DMS79 (cell line): ENCODE results near the gene STPG1.

Experiments used
- DNase-seq: peaks from one replicate; lab custom pipeline; 2025; lab: John Stamatoyannopoulos, UW

STPG1 gene

GRCh38 chr1:24369801-24370200 lies 43.8 kb downstream of the STPG1 start:
- DNase-seq: no peak

- no peak for DNase-seq
Measured at GRCh38 chr1:24369199-24369598, 44.4 kb downstream of the STPG1 start.

- DNase-seq: no peak
Measured at GRCh38 chr1:24366707-24367106, 46.9 kb downstream of the STPG1 start.

GRCh38 chr1:24364975-24365678 lies 48.5 kb downstream of the STPG1 start:
- no peak for DNase-seq

GRCh38 chr1:24364605-24364974 lies 49.0 kb downstream of the STPG1 start:
- no peak for DNase-seq

GRCh38 chr1:24363994-24364393 lies 49.6 kb downstream of the STPG1 start:
- no peak for DNase-seq

- DNase-seq: no peak
Measured at GRCh38 chr1:24362982-24363614, 50.5 kb downstream of the STPG1 start.

- DNase-seq: no peak
Measured at GRCh38 chr1:24362396-24362795, 51.2 kb downstream of the STPG1 start.

- DNase-seq: no peak
Measured at GRCh38 chr1:24361811-24362210, 51.8 kb downstream of the STPG1 start.

- DNase-seq: no peak
Measured at GRCh38 chr1:24360681-24361080, 52.9 kb downstream of the STPG1 start.

- no peak for DNase-seq
Measured at GRCh38 chr1:24357038-24357437, 56.5 kb downstream of the STPG1 start.

- no peak for DNase-seq
Measured at GRCh38 chr1:24355466-24355865, 58.1 kb downstream of the STPG1 start.

GRCh38 chr1:24353292-24353891 lies 60.2 kb downstream of the STPG1 start:
- no peak for DNase-seq

GRCh38 chr1:24351918-24352627 lies 61.5 kb downstream of the STPG1 start:
- no peak for DNase-seq

GRCh38 chr1:24351247-24351646 lies 62.3 kb downstream of the STPG1 start:
- no peak for DNase-seq

GRCh38 chr1:24349891-24350290 lies 63.7 kb downstream of the STPG1 start:
- DNase-seq: no peak

- DNase-seq: no peak
Measured at GRCh38 chr1:24348196-24348595, 65.4 kb downstream of the STPG1 start.

GRCh38 chr1:24347159-24347934 lies 66.2 kb downstream of the STPG1 start:
- no peak for DNase-seq

- no peak for DNase-seq
Measured at GRCh38 chr1:24345334-24345733, 68.2 kb downstream of the STPG1 start.

GRCh38 chr1:24344090-24344742 lies 69.4 kb downstream of the STPG1 start:
- no peak for DNase-seq

- DNase-seq: no peak
Measured at GRCh38 chr1:24343412-24344089, 70.0 kb downstream of the STPG1 start.
